K562 (cell line): ENCODE measurements around the gene SOHLH2. TPM values are rescaled to one million over a fixed set of nuclear protein-coding genes. Genes with fewer than 3 reads are reported as not detected.

Source experiments
- ATAC-seq: fragments of 200-7000 bp; cut with Tn5 transposase; 3 replicates; pipeline ENCODE4 v1.9.1; 2020; ENCODE audit warnings: moderate library complexity
- BruUV-seq: library from RNA; stranded (reverse); fragments of 400-500 nt; replicated peaks from 2 replicates; lab custom pipeline; 2021; lab: Mats Ljungman, UMichigan
- CTCF ChIA-PET: fragments of 300-600 bp; formaldehyde crosslinking; extraction: SDS; loops from one replicate; lab custom pipeline; 2021; ENCODE audit warnings: low intra/inter-chr PET ratio; lab: Yijun Ruan, JAX
- POLR2A ChIA-PET: fragments of 300-600, 350-650 bp; sonication (Branson Sonifier 250); formaldehyde crosslinking; extraction: SDS; loops from one replicate; lab custom pipeline; 2021; ENCODE audit warnings: antibody characterized with exemption, inconsistent platforms; lab: Yijun Ruan, JAX
- DNase-seq, 4 experiments: peaks; one replicate each; pipeline versions ENCODE4 v3.0.0 to v3.0.0-alpha.2; 2011 to 2018; ENCODE audit warnings: low spot score in 3 of 4, mixed read lengths in 3 of 4; ENCODE audit errors: extremely low read depth in 1 of 4
- FAIRE-seq: peaks from 2 replicates; lab custom pipeline; 2011; peaks lifted over from hg19 to GRCh38; lab: Jason Lieb, UNC
- H2AFZ ChIP-seq: 2 replicates; pipeline ENCODE4 v1.6.0; 2011; ENCODE audit warnings: low read depth, low read length, control low read depth, inconsistent platforms
- H3K27ac ChIP-seq: fragments of 200-600 bp; 3 replicates; pipeline ENCODE4 v1.8.0; 2011; ENCODE audit warnings: low read depth, mild to moderate bottlenecking, control low read depth, inconsistent platforms, low read length, moderate library complexity, mixed read lengths; ENCODE audit errors: extremely low read depth
- H3K27me3 ChIP-seq, 2 experiments: fragments of 300-600 bp in 1 of 2; 2 replicates in 1 of 2; 3 replicates in 1 of 2; pipeline versions ENCODE4 v1.6.0 to v1.8.0; 2011; ENCODE audit warnings: inconsistent platforms in 2 of 2, low read length in 2 of 2, mild to moderate bottlenecking in 1 of 2, mixed read lengths in 1 of 2, moderate library complexity in 1 of 2; ENCODE audit not compliant: control insufficient read depth in 2 of 2, insufficient read depth in 2 of 2
- H3K36me3 ChIP-seq: fragments of 300-600 bp; 3 replicates; pipeline ENCODE4 v1.8.0; 2011; ENCODE audit warnings: mild to moderate bottlenecking, low read length, inconsistent platforms; ENCODE audit not compliant: control insufficient read depth, insufficient read depth
- H3K4me1 ChIP-seq, 2 experiments: fragments of 200-600 bp in 1 of 2; replicated peaks in 1 of 2; 2 replicates in 1 of 2; 3 replicates in 1 of 2; pipeline versions ENCODE4 v1.5.1 to v1.8.0; 2011; ENCODE audit warnings: inconsistent platforms in 2 of 2, low read length in 2 of 2, mild to moderate bottlenecking in 1 of 2, mixed read lengths in 1 of 2, moderate library complexity in 1 of 2; ENCODE audit not compliant: control insufficient read depth in 2 of 2, insufficient read depth in 2 of 2
- H3K4me2 ChIP-seq: 2 replicates; pipeline ENCODE4 v1.6.1; 2011; ENCODE audit warnings: low read length, control low read depth, inconsistent platforms, mixed read lengths; ENCODE audit not compliant: insufficient read depth
- H3K4me3 ChIP-seq: fragments of 200-600 bp; sonication (generic), shearing (Covaris generic); 2 replicates; pipeline ENCODE4 v1.5.1; 2016; ENCODE audit warnings: control low read depth, inconsistent platforms
- H3K79me2 ChIP-seq: fragments of 200-600 bp; 3 replicates; pipeline ENCODE4 v1.8.0; 2011; ENCODE audit warnings: low read length, inconsistent platforms; ENCODE audit not compliant: control insufficient read depth, insufficient read depth
- H3K9ac ChIP-seq, 2 experiments: 2 replicates each; pipeline versions ENCODE4 v1.6.0 to v1.6.1; 2011; ENCODE audit warnings: low read depth in 2 of 2, low read length in 2 of 2, control low read depth in 1 of 2, inconsistent platforms in 1 of 2, mild to moderate bottlenecking in 1 of 2, mixed read lengths in 1 of 2; ENCODE audit not compliant: insufficient read depth in 1 of 2
- H3K9me1 ChIP-seq: one replicate; pipeline ENCODE4 v1.6.0; 2011; ENCODE audit warnings: inconsistent platforms, mild to moderate bottlenecking, low read length, moderate library complexity; ENCODE audit not compliant: control insufficient read depth, insufficient read depth
- H3K9me3 ChIP-seq: replicated peaks from 2 replicates; pipeline ENCODE4 v1.5.1; 2011; ENCODE audit warnings: low read depth, low read length, inconsistent platforms; ENCODE audit not compliant: control insufficient read depth, insufficient read depth
- H4K20me1 ChIP-seq: replicated peaks from 2 replicates; pipeline ENCODE4 v1.6.1; 2011; ENCODE audit warnings: low read length, inconsistent platforms, mixed read lengths; ENCODE audit not compliant: control insufficient read depth, insufficient read depth
- CCAR2 ChIP-seq: fragments of 200-400 bp; formaldehyde crosslinking; IDR thresholded peaks from 2 replicates; pipeline ENCODE4 v1.6.1; 2017; ENCODE audit warnings: mild to moderate bottlenecking, low read depth, low read length
- CTCF ChIP-seq, 3 experiments: IDR thresholded peaks in 2 of 3; conservative IDR thresholded peaks in 1 of 3; 2 replicates each; pipeline ENCODE4 v1.5.1; 2011 to 2012; ENCODE audit warnings: low read length in 3 of 3, mild to moderate bottlenecking in 3 of 3, control low read depth in 2 of 3, improper control_type of control experiment in 1 of 3, inconsistent platforms in 1 of 3, low read depth in 1 of 3, mixed read lengths in 1 of 3, moderate library complexity in 1 of 3; ENCODE audit not compliant: insufficient read depth in 2 of 3
- ZNF431 ChIP-seq: sonication (generic); formaldehyde crosslinking; IDR thresholded peaks from 2 replicates; pipeline ENCODE4 v1.8.0; 2022; ENCODE audit warnings: mild to moderate bottlenecking, missing genetic modification reagents
- WGBS: fragments of 100-300 bp; shearing (Covaris generic); methylation state at CpG from one replicate; pipeline ENCODE4 v1.1.6; 2016; ENCODE audit warnings: low coverage, mixed read lengths; ENCODE audit not compliant: insufficient coverage; ENCODE audit errors: missing lambda C conversion rate; 5-methylcytosine and 5-hydroxymethylcytosine counted together
- in situ Hi-C: fragments of 300-500 bp; cut with MboI; formaldehyde crosslinking; loops from 4 replicates; pipeline ENCODE4 v1.15.0; 2018; ENCODE audit warnings: inconsistent platforms, mixed read lengths
- intact Hi-C: fragments of 100-400 bp; cut with micrococcal nuclease; formaldehyde crosslinking; loops from 2 replicates; pipeline ENCODE4 v1.14.2; 2022
- polyA plus RNA-seq, 8 experiments: library from polyadenylated mRNA; depleted of rRNA in 4 of 8; stranded (reverse) in 5 of 8; unstranded in 3 of 8; fragments of >200 nt; fragmentation: Nextera tagmentation in 2 of 8; fragmentation: Illumina TruSeq in 1 of 8; extraction: Ambion mirVana in 2 of 8; extraction: Trizol in 1 of 8; gene quantifications; 2 replicates each; pipeline versions ENCODE4 v1.2.1 to v1.2.3, GENCODE V29; 2011 to 2014; ENCODE audit warnings: inconsistent platforms in 1 of 8, missing spikeins in 1 of 8
- total RNA-seq, 7 experiments: library from RNA; depleted of rRNA in 6 of 7; stranded (reverse); fragments of >200 nt in 6 of 7; fragmentation: Illumina TruSeq in 2 of 7; extraction: Trizol in 2 of 7; gene quantifications; 2 replicates each; pipeline versions ENCODE4 v1.2.1 to v1.2.3, GENCODE V29; 2011 to 2021; ENCODE audit warnings: low replicate concordance in 1 of 7

Gene SOHLH2
- total and polyA plus RNA-seq, 9 of the 15 experiments (the other 6 are each of a cell fraction or from before 2014, with no cell fraction given), result 10.3 to 26.7 (median 17.0) TPM

DNA sequence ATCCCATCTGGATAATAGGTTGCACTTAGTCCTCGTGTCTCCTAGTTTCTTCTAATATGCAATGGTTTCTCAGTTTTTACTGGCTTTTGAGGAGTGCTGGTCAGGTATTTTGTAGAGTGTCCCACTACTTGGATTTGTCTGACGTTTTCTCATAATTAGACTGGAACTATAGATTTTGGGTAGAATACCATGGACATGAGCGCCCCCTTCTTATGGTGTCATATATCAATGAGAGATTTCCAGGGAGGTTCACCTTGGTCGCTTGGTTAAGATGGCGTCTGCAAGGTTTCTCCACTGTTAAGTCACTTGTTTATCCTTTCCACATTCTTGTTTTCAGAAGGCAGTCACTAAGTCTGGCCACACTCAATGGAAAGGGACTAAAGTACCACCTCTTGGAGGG lies 6.7 kb downstream of the SOHLH2 start:
- BruUV-seq, result no TSS peak
- FAIRE-seq (no peak), ATAC-seq (no peak)

More for the DNA sequence above, 6.7 kb downstream of the SOHLH2 start:
- no peaks in the 10 kb centered on the region for H3K9me1 ChIP-seq
- TF ChIP-seq ZNF431 (CRISPR knock-in tag) (no peak), CTCF (IDR thresholded peaks at IDR 0.05 in 2 of 3, conservative IDR thresholded peaks at IDR 0.05 in 1 of 3; ENCODE audit: insufficient read depth in 2 of 3, low read depth in 1 of 3, low read length in 3 of 3) (0 out of 6 replicates have a peak, but pooled peaks of 1 of the 3 experiments have one; percentile 9), CCAR2 (no peak)
- no peaks in the 10 kb centered on the region for H3K4me1 ChIP-seq
- intact Hi-C loops (no loop called here), in situ Hi-C loops (no loop called here)
- H3K36me3 ChIP-seq, result no peaks in the 10 kb centered on the region
- no peaks in the 10 kb centered on the region; the same call in 2 of the 3 replicates for H3K79me2 ChIP-seq
- no peak overlapping the region for H3K9ac ChIP-seq
- ChIA-PET CTCF (no interaction called here), POLR2A (no interaction called here)
- H3K27ac ChIP-seq, result no peak overlapping the region
- DNase-seq, result peak in 1 of 4 experiments; percentile 7
- no peaks in the 10 kb centered on the region for H4K20me1 ChIP-seq
- H2AFZ ChIP-seq, result no peak overlapping the region
- H3K4me2 ChIP-seq, result no peak overlapping the region
- no peaks in the 10 kb centered on the region for H3K27me3 ChIP-seq
- H3K4me3 ChIP-seq, result no peak overlapping the region
- WGBS, result 45% methylated on average over 5 of the region's 5 CpGs
- peaks cover 7% of the 10 kb centered on the region for H3K9me3 ChIP-seq
